GM12878 (cell line): ENCODE measurements around the gene OOEP. TPM values are rescaled to one million over a fixed set of nuclear protein-coding genes. Genes with fewer than 3 reads are reported as not detected.

Experiments
- ATAC-seq: fragments of 200-7000 bp; cut with Tn5 transposase; 3 replicates; pipeline ENCODE4 v1.9.1; 2020; ENCODE audit warnings: mild to moderate bottlenecking, moderate library complexity
- BruUV-seq: library from RNA; stranded (reverse); fragments of 400-500 nt; replicated peaks from 2 replicates; lab custom pipeline; 2021; lab: Mats Ljungman, UMichigan
- CTCF ChIA-PET: fragments of 300-600 bp; sonication (Branson Sonifier 250); formaldehyde crosslinking; extraction: SDS; loops from one replicate; lab custom pipeline; 2021; ENCODE audit warnings: inconsistent platforms; lab: Yijun Ruan, JAX
- POLR2A ChIA-PET: fragments of 350-600 bp; formaldehyde crosslinking; extraction: SDS; loops from one replicate; lab custom pipeline; 2021; ENCODE audit warnings: inconsistent platforms; lab: Charles Lee
- RAD21 ChIA-PET: fragments of 300-600 bp; sonication (Branson Sonifier 250); formaldehyde crosslinking; loops from one replicate; lab custom pipeline; 2023; ENCODE audit warnings: antibody characterized with exemption; ENCODE audit not compliant: unreplicated experiment; lab: Charles Lee
- SMC1A ChIA-PET: fragments of 300-600 bp; sonication (Branson Sonifier 250); formaldehyde crosslinking; loops from one replicate; lab custom pipeline; 2023; ENCODE audit not compliant: unreplicated experiment, uncharacterized antibody; lab: Charles Lee
- DNase-seq: peaks from one replicate; pipeline ENCODE4 v3.0.0-alpha.2; 2011; ENCODE audit warnings: low read depth, low spot score
- FAIRE-seq: peaks from 3 replicates; lab custom pipeline; 2011; peaks lifted over from hg19 to GRCh38; lab: Jason Lieb, UNC
- H2AFZ ChIP-seq: 2 replicates; pipeline ENCODE4 v1.6.0; 2011; ENCODE audit warnings: low read depth, low read length, control low read depth; ENCODE audit not compliant: control insufficient read depth
- H3K27ac ChIP-seq: 2 replicates; pipeline ENCODE4 v1.5.1; 2011; ENCODE audit warnings: control low read depth; ENCODE audit not compliant: control insufficient read depth, insufficient read depth
- H3K27me3 ChIP-seq, 2 experiments: replicated peaks in 1 of 2; 2 replicates each; pipeline versions ENCODE4 v1.6.0 to v1.6.1; 2011; ENCODE audit warnings: low read length in 1 of 2; ENCODE audit not compliant: control insufficient read depth in 2 of 2, insufficient read depth in 2 of 2
- H3K36me3 ChIP-seq, 2 experiments: 2 replicates each; pipeline ENCODE4 v1.5.1; 2011; ENCODE audit warnings: low read length in 1 of 2; ENCODE audit not compliant: control insufficient read depth in 2 of 2, insufficient read depth in 2 of 2
- H3K4me1 ChIP-seq: 2 replicates; pipeline ENCODE4 v1.6.1; 2011; ENCODE audit warnings: mild to moderate bottlenecking, low read length, moderate library complexity, mixed read lengths; ENCODE audit not compliant: control insufficient read depth, insufficient read depth
- H3K4me2 ChIP-seq: 2 replicates; pipeline ENCODE4 v1.6.0; 2011; ENCODE audit warnings: control low read depth; ENCODE audit not compliant: control insufficient read depth, insufficient read depth
- H3K4me3 ChIP-seq: fragments of 200-600 bp; sonication (generic); 2 replicates; pipeline ENCODE4 v1.5.1; 2016
- H3K79me2 ChIP-seq: 2 replicates; pipeline ENCODE4 v1.6.0; 2011; ENCODE audit warnings: low read length; ENCODE audit not compliant: control insufficient read depth, insufficient read depth
- H3K9ac ChIP-seq: 2 replicates; pipeline ENCODE4 v1.8.0; 2011; ENCODE audit warnings: low read length, control low read depth, mixed read lengths; ENCODE audit not compliant: control insufficient read depth, insufficient read depth
- H3K9me3 ChIP-seq: replicated peaks from 3 replicates; pipeline ENCODE4 v1.5.1; 2011; ENCODE audit warnings: mild to moderate bottlenecking, low read length; ENCODE audit not compliant: control insufficient read depth, insufficient read depth
- H4K20me1 ChIP-seq: 2 replicates; pipeline ENCODE4 v1.6.0; 2011; ENCODE audit not compliant: control insufficient read depth, insufficient read depth
- CHD1 ChIP-seq: IDR thresholded peaks from 2 replicates; pipeline ENCODE4 v1.6.1; 2012; ENCODE audit warnings: low read depth, low read length, improper control_type of control experiment
- EZH2 ChIP-seq: IDR thresholded peaks from 2 replicates; pipeline ENCODE4 v1.6.1; 2012; ENCODE audit warnings: low read depth, mild to moderate bottlenecking, control low read depth, inconsistent platforms, low read length, borderline replicate concordance; ENCODE audit not compliant: control insufficient read depth
- NBN ChIP-seq: fragments of 450-650 bp; IDR thresholded peaks from 2 replicates; pipeline ENCODE4 v1.6.1; 2016
- NFXL1 ChIP-seq: fragments of 450-650 bp; IDR thresholded peaks from 2 replicates; pipeline ENCODE4 v1.6.1; 2017; ENCODE audit warnings: antibody characterized with exemption, mild to moderate bottlenecking, borderline replicate concordance
- TAF1 ChIP-seq: IDR thresholded peaks from 2 replicates; pipeline ENCODE4 v1.6.1; 2011; ENCODE audit warnings: mild to moderate bottlenecking, low read depth, low read length, borderline replicate concordance
- YY1 ChIP-seq: IDR thresholded peaks from 2 replicates; pipeline ENCODE4 v1.6.1; 2011; ENCODE audit warnings: low read depth, mild to moderate bottlenecking, low read length
- ZBED1 ChIP-seq: IDR thresholded peaks from 2 replicates; pipeline ENCODE4 v1.6.1; 2016; ENCODE audit warnings: borderline replicate concordance
- WGBS: methylation state at CpG from one replicate; pipeline ENCODE4 v1.1.6; 2016; ENCODE audit warnings: low lambda C conversion rate; ENCODE audit not compliant: insufficient replicate concordance, insufficient coverage; ENCODE audit errors: missing lambda C conversion rate; 5-methylcytosine and 5-hydroxymethylcytosine counted together
- in situ Hi-C: fragments of 300-500 bp; cut with MboI; formaldehyde crosslinking; loops from 9 replicates; pipeline ENCODE4 v1.14.3; 2018; ENCODE audit warnings: mixed read lengths
- intact Hi-C: fragments of 100-400 bp; cut with micrococcal nuclease; formaldehyde crosslinking; loops from one replicate; pipeline ENCODE4 v1.14.2; 2022; ENCODE audit not compliant: unreplicated experiment
- polyA plus RNA-seq, 11 experiments: library from polyadenylated mRNA; depleted of rRNA in 4 of 11; unstranded in 6 of 11; stranded (reverse) in 5 of 11; fragments of >200 nt; fragmentation: Nextera tagmentation in 4 of 11; fragmentation: Illumina TruSeq in 1 of 11; extraction: Ambion mirVana in 4 of 11; extraction: Trizol in 1 of 11; gene quantifications; 1 replicate in 1 of 11; 2 replicates in 10 of 11; pipeline versions ENCODE4 v1.2.1 to v1.2.3, GENCODE V29; 2011 to 2016; ENCODE audit warnings: inconsistent platforms in 2 of 11, missing spikeins in 2 of 11, low read depth in 1 of 11
- total RNA-seq, 4 experiments: library from RNA; depleted of rRNA in 3 of 4; stranded (reverse); fragments of >200 nt in 3 of 4; fragmentation: Illumina TruSeq in 1 of 4; extraction: Trizol in 1 of 4; gene quantifications; 2 replicates each; pipeline versions ENCODE4 v1.2.1 to v1.2.3, GENCODE V29; 2013 to 2021

Gene OOEP
- total and polyA plus RNA-seq, 10 of the 15 experiments (the other 5 are each of a cell fraction or from before 2014, with no cell fraction given), result 0.08 TPM; not detected in 9

- in situ Hi-C loops, result no loop called here
- intact Hi-C loops, result no loop called here
- Histone ChIP-seq H3K4me3 (no peak overlapping the region), H2AFZ (no peak overlapping the region), H4K20me1 (no peaks in the 10 kb centered on the region), H3K36me3 (no peaks in the 10 kb centered on the region), H3K4me1 (no peaks in the 10 kb centered on the region), H3K79me2 (no peaks in the 10 kb centered on the region), H3K9ac (no peak overlapping the region), H3K4me2 (no peak overlapping the region), H3K9me3 (no peaks in the 10 kb centered on the region), H3K27ac (no peak overlapping the region), H3K27me3 (no peaks in the 10 kb centered on the region)
- WGBS, result 5% methylated on average over 1 of the region's 1 CpG
- no peak for TF ChIP-seq YY1
- TF ChIP-seq TAF1, result no peak
- TF ChIP-seq EZH2, result no peak
- TF ChIP-seq CHD1, result no peak
- ATAC-seq (no peak), DNase-seq (no peak), FAIRE-seq (no peak)
- BruUV-seq, result no TSS peak
- SMC1A ChIA-PET, result interaction anchor here (0.6 kb wide), 1 partner anchor 247 kb away, joined by 3 read pairs; no protein-coding TSS in a partner anchor
- RAD21 ChIA-PET, result interaction anchor here (0.7 to 1.0 kb wide), 2 partner anchors 13 to 58 kb away, joined by 3 read pairs; no protein-coding TSS in a partner anchor
- CTCF ChIA-PET, result interaction anchor here (1.0 kb wide), 1 partner anchor 15 kb away, joined by 3 read pairs; no protein-coding TSS in a partner anchor
- POLR2A ChIA-PET, result no interaction called here
Measured at GRCh38 chr6:73341335-73341734, 28.4 kb downstream of the OOEP start.

- no peaks in the 10 kb centered on the region for H3K9me3 ChIP-seq
- H4K20me1 ChIP-seq, result no peaks in the 10 kb centered on the region
- 23% methylated on average over 2 of the region's 2 CpGs for WGBS
- no TSS peak for BruUV-seq
- ATAC-seq, result no peak
- no peak overlapping the region for H2AFZ ChIP-seq
- no peak overlapping the region for H3K4me2 ChIP-seq
- SMC1A ChIA-PET, result interaction anchor here (0.8 kb wide), 1 partner anchor 11 kb away, joined by 3 read pairs; no protein-coding TSS in a partner anchor
- no peaks in the 10 kb centered on the region for H3K79me2 ChIP-seq
- intact Hi-C loops, result no loop called here
- no peaks in the 10 kb centered on the region for H3K36me3 ChIP-seq
- TF ChIP-seq NFXL1, result no peak
- no peak for TF ChIP-seq ZBED1
- TF ChIP-seq NBN, result no peak
- TF ChIP-seq, all 136 proteins: peak for 0
- ChIA-PET POLR2A (no interaction called here), CTCF (interaction anchor here (0.9 kb wide), 1 partner anchor 9 kb away, joined by 3 read pairs; no protein-coding TSS in a partner anchor), RAD21 (no interaction called here)
- Histone ChIP-seq H3K27ac (no peak overlapping the region), H3K4me1 (no peaks in the 10 kb centered on the region), H3K9ac (no peak overlapping the region), H3K4me3 (no peak overlapping the region), H3K27me3 (no peaks in the 10 kb centered on the region)
- in situ Hi-C loops, result no loop called here
- no peak for DNase-seq
- FAIRE-seq, result no peak
Measured at GRCh38 chr6:73340048-73340447, 29.6 kb downstream of the OOEP start.
